Measurements from ENCODE around the gene SH3BP4. TPM values are rescaled to one million over a fixed set of nuclear protein-coding genes. Genes with fewer than 3 reads are reported as not detected.

Gene SH3BP4
- total RNA-seq, 1 donor from 2014 or later: 51.9 TPM

- Mint-ChIP-seq H3K4me3 (ENCODE audit: unreplicated experiment) (no peak overlapping the region), H3K4me1 (ENCODE audit: low read depth) (peaks cover 11% of the 10 kb centered on the region), H3K27ac (ENCODE audit: unreplicated experiment) (no peak overlapping the region), H3K9me3 (ENCODE audit: low read depth) (peaks cover 8% of the 10 kb centered on the region), H3K27me3 (ENCODE audit: low read depth) (peaks cover 3% of the 10 kb centered on the region), H3K36me3 (ENCODE audit: low read depth) (no peaks in the 10 kb centered on the region)
- TF ChIP-seq CTCF (IDR thresholded peaks at IDR 0.05): peak; percentile 31
- no peak for DNase-seq (ENCODE audit: low spot score)
Observed at GRCh38 chr2:235088496-235088921, 136.7 kb downstream of the SH3BP4 start.

GRCh38 chr2:235091421-235091820 is 139.6 kb downstream of the SH3BP4 start:
- Mint-ChIP-seq H3K36me3 (ENCODE audit: low read depth) (no peaks in the 10 kb centered on the region), H3K27me3 (ENCODE audit: low read depth) (peaks cover 3% of the 10 kb centered on the region), H3K4me3 (ENCODE audit: unreplicated experiment) (no peak overlapping the region), H3K4me1 (ENCODE audit: low read depth) (peaks cover 11% of the 10 kb centered on the region), H3K27ac (ENCODE audit: unreplicated experiment) (no peak overlapping the region), H3K9me3 (ENCODE audit: low read depth) (no peaks in the 10 kb centered on the region)
- DNase-seq (ENCODE audit: low spot score): no peak
- peak; percentile 48 for TF ChIP-seq CTCF (IDR thresholded peaks at IDR 0.05)

GRCh38 chr2:235091983-235092382 is 140.2 kb downstream of the SH3BP4 start:
- Mint-ChIP-seq H3K36me3 (ENCODE audit: low read depth) (no peaks in the 10 kb centered on the region), H3K27me3 (ENCODE audit: low read depth) (peaks cover 3% of the 10 kb centered on the region), H3K27ac (ENCODE audit: unreplicated experiment) (no peak overlapping the region), H3K9me3 (ENCODE audit: low read depth) (no peaks in the 10 kb centered on the region), H3K4me3 (ENCODE audit: unreplicated experiment) (no peak overlapping the region), H3K4me1 (ENCODE audit: low read depth) (peaks cover 11% of the 10 kb centered on the region)
- no peak for TF ChIP-seq CTCF (IDR thresholded peaks at IDR 0.05)
- no peak for DNase-seq (ENCODE audit: low spot score)

DNA sequence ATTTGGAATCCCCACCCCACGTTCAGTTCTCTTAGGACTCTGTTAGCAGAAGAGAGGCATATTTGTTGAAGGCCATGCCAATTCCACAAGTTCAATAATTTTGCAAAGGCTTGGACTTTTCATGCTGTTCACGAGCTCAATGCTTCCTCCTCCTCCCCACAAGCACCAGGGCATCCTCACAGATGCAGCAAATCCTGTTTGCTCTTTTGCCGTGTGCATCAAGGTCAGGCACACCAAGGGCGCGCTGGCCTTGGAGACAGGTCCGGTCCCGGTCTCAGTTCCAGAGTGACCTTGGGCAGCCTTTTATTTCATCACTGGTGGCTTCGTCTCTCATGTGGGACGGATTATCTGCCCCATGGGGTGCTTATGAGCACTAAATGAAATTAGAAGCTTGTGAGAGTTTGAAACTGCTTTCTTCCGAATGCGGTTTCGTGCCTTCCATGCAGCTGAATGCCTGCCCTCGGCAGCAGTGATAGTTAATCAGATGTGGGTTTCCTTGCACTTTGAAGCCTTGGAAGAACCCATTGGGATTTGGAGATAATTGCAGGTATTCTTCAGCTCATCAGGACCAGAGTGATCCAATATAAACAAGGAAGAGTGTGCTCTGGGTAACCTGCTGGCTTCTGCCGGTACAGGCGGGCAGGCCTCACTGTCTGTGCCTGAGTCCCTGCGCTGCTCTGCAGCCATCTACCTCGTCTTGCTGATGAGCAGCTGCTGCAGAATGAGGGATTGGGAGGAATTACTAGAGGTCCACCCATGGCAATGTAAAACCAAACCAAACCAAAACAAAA is 140.8 kb downstream of the SH3BP4 start:
- TF ChIP-seq CTCF (IDR thresholded peaks at IDR 0.05): no peak
- H3K4me3 Mint-ChIP-seq (ENCODE audit: unreplicated experiment): no peak overlapping the region
- peaks cover 3% of the 10 kb centered on the region for H3K27me3 Mint-ChIP-seq (ENCODE audit: low read depth)
- peaks cover 11% of the 10 kb centered on the region for H3K4me1 Mint-ChIP-seq (ENCODE audit: low read depth)
- H3K27ac Mint-ChIP-seq (ENCODE audit: unreplicated experiment): no peak overlapping the region
- DNase-seq (ENCODE audit: low spot score): no peak
- no peaks in the 10 kb centered on the region for H3K36me3 Mint-ChIP-seq (ENCODE audit: low read depth)
- H3K9me3 Mint-ChIP-seq (ENCODE audit: low read depth): no peaks in the 10 kb centered on the region

DNA sequence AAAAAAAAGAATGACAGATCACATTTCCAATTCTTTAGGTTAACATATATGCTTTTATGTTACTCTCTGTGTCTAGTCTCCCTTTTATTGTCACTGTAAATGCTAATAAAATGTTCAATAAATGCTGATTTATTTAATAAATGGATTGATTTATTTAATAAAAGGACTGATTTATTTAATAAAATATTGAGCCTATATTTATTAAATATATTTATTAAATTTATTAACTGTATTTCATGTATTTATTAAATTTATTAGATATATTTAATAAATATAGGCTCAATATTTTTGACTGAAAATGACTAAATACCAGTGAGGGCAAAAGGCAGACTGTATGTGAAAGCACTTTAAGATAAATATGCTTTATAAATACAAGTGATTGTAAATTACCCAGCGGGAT is 142.6 kb downstream of the SH3BP4 start:
- no peaks in the 10 kb centered on the region for H3K36me3 Mint-ChIP-seq (ENCODE audit: low read depth)
- H3K27ac Mint-ChIP-seq (ENCODE audit: unreplicated experiment): no peak overlapping the region
- H3K9me3 Mint-ChIP-seq (ENCODE audit: low read depth): no peaks in the 10 kb centered on the region
- no peaks in the 10 kb centered on the region for H3K27me3 Mint-ChIP-seq (ENCODE audit: low read depth)
- TF ChIP-seq CTCF (IDR thresholded peaks at IDR 0.05): no peak
- H3K4me1 Mint-ChIP-seq (ENCODE audit: low read depth): peaks cover 16% of the 10 kb centered on the region
- DNase-seq (ENCODE audit: low spot score): no peak
- H3K4me3 Mint-ChIP-seq (ENCODE audit: unreplicated experiment): no peak overlapping the region
